ENCODE data around the gene CXCR5.
"Not testable (repeated sequence)": the region's sequence is repeated elsewhere in the genome, so short reads cannot be mapped to it uniquely, and the experiment has no call there.

Gene CXCR5

GRCh38 chr11:118883368-118884071 lies at the start of gene CXCR5:
Gene CXCR5 (plus strand): TSS chr11:118883892. CDS start chr11:118883942, 50 bp downstream.
- no peak for DNase-seq (ENCODE audit: low read depth in 2 of 2)

GRCh38 chr11:118834427-118835028 lies 49.2 kb upstream of the CXCR5 start:
- no peak for DNase-seq (ENCODE audit: low read depth in 2 of 2)

GRCh38 chr11:118837868-118838267 lies 45.8 kb upstream of the CXCR5 start:
- no peak for DNase-seq (ENCODE audit: low read depth in 2 of 2)

GRCh38 chr11:118838905-118839553 lies 44.7 kb upstream of the CXCR5 start:
- no peak for DNase-seq (ENCODE audit: low read depth in 2 of 2)

- peak in 1 of 2 donors; percentile 5 for DNase-seq (ENCODE audit: low read depth in 2 of 2)
These were observed 42.0 kb upstream of the CXCR5 start for GRCh38 chr11:118841469-118842242.

- DNase-seq (ENCODE audit: low read depth in 2 of 2) = no peak
These were observed 41.3 kb upstream of the CXCR5 start for GRCh38 chr11:118842369-118842768.

GRCh38 chr11:118842843-118843242 lies 40.8 kb upstream of the CXCR5 start:
- DNase-seq (ENCODE audit: low read depth in 2 of 2) = not testable (repeated sequence)

GRCh38 chr11:118843565-118843964 lies 40.1 kb upstream of the CXCR5 start:
- no peak for DNase-seq (ENCODE audit: low read depth in 2 of 2)

- DNase-seq (ENCODE audit: low read depth in 2 of 2) = no peak
These were observed 38.3 kb upstream of the CXCR5 start for GRCh38 chr11:118845369-118845768.

- DNase-seq (ENCODE audit: low read depth in 2 of 2) = no peak
These were observed 37.3 kb upstream of the CXCR5 start for GRCh38 chr11:118846181-118846935.

- DNase-seq (ENCODE audit: low read depth in 2 of 2) = no peak
These were observed 33.9 kb upstream of the CXCR5 start for GRCh38 chr11:118849825-118850224.

GRCh38 chr11:118851970-118852369 lies 31.7 kb upstream of the CXCR5 start:
- DNase-seq (ENCODE audit: low read depth in 2 of 2) = no peak

- no peak for DNase-seq (ENCODE audit: low read depth in 2 of 2)
These were observed 30.0 kb upstream of the CXCR5 start for GRCh38 chr11:118853678-118854077.

- no peak for DNase-seq (ENCODE audit: low read depth in 2 of 2)
These were observed 27.4 kb upstream of the CXCR5 start for GRCh38 chr11:118856314-118856713.

- DNase-seq (ENCODE audit: low read depth in 2 of 2) = no peak
These were observed 26.3 kb upstream of the CXCR5 start for GRCh38 chr11:118857385-118857784.

GRCh38 chr11:118859973-118860372 lies 23.7 kb upstream of the CXCR5 start:
- no peak for DNase-seq (ENCODE audit: low read depth in 2 of 2)

GRCh38 chr11:118868659-118869058 lies 15.0 kb upstream of the CXCR5 start:
- no peak for DNase-seq (ENCODE audit: low read depth in 2 of 2)

- no peak for DNase-seq (ENCODE audit: low read depth in 2 of 2)
These were observed 13.0 kb upstream of the CXCR5 start for GRCh38 chr11:118870396-118871343.

GRCh38 chr11:118872403-118872821 lies 11.3 kb upstream of the CXCR5 start:
- no peak for DNase-seq (ENCODE audit: low read depth in 2 of 2)

- DNase-seq (ENCODE audit: low read depth in 2 of 2) = no peak
These were observed 9.9 kb upstream of the CXCR5 start for GRCh38 chr11:118873804-118874203.

Data from stimulated activated CD8-positive, alpha-beta memory T cell treated with anti-CD3 and anti-CD28 coated beads, Interleukin-2, amount 100 ng/mL, for 1 hour (primary cell).